Stimulated activated naive B cell treated with anti-CD40 and anti-IgM and Interleukin-4, amounts not matched to agents 10 μg/mL and 1 μg/mL and 100 μg/mL, for 72 hours (primary cell): ENCODE measurements around the gene CD302.
"Not testable (repeated sequence)": the region's sequence is repeated elsewhere in the genome, so short reads cannot be mapped to it uniquely, and the experiment has no call there.

Source experiments
- ATAC-seq, 2 donors: fragments of 150-1000 bp; cut with Tn5 transposase; replicated peaks; 2 replicates each; pipeline ENCODE4 v1.10.0; 2021; ENCODE audit warnings: moderate library complexity in 1 of 2
- DNase-seq: peaks from one replicate; pipeline ENCODE4 v3.0.0; 2021
- H3K27ac Mint-ChIP-seq: one replicate; pipeline ENCODE4 v1.8.0; 2022; ENCODE audit warnings: mild to moderate bottlenecking, mixed read lengths
- H3K27me3 Mint-ChIP-seq, 2 donors: one replicate each; pipeline ENCODE4 v1.8.0; 2022; ENCODE audit warnings: mixed read lengths in 2 of 2
- H3K36me3 Mint-ChIP-seq, 2 donors: one replicate each; pipeline ENCODE4 v1.8.0; 2022; ENCODE audit warnings: mixed read lengths in 2 of 2, mild to moderate bottlenecking in 1 of 2
- H3K4me1 Mint-ChIP-seq, 2 donors: one replicate each; pipeline ENCODE4 v1.8.0; 2022; ENCODE audit warnings: mixed read lengths in 2 of 2, mild to moderate bottlenecking in 1 of 2
- H3K4me3 Mint-ChIP-seq, 2 donors: one replicate each; pipeline ENCODE4 v1.8.0; 2022; ENCODE audit warnings: mild to moderate bottlenecking in 2 of 2, mixed read lengths in 2 of 2, moderate library complexity in 1 of 2
- H3K9me3 Mint-ChIP-seq, 2 donors: one replicate each; pipeline ENCODE4 v1.8.0; 2022; ENCODE audit warnings: mixed read lengths in 2 of 2, mild to moderate bottlenecking in 1 of 2

CD302 gene

GRCh38 chr2:159784744-159785143 lies 13.3 kb downstream of the CD302 start:
- not testable (repeated sequence) for H3K9me3 Mint-ChIP-seq, H3K36me3 Mint-ChIP-seq, ATAC-seq, H3K4me1 Mint-ChIP-seq, DNase-seq, H3K27me3 Mint-ChIP-seq, H3K4me3 Mint-ChIP-seq, H3K27ac Mint-ChIP-seq

DNA sequence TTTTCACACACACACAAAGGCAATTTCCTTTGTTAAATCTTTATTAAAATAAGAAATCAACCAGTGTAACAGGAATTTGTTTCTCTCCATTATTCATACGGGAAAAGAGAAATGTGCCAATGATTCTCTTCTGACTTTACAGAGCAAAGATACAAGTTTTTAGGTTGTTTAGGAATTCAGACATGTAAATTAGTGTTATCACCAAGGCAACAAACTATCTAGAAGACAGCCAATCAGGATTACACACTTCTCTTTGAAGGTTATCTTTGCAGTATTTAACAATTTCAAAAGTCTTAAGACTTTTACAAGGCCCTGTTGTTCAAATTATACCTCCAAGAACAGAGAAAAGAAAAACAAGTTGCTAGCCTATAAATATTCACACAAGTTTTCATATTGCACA lies 14.5 kb downstream of the CD302 start:
- H3K27ac Mint-ChIP-seq, result no peak overlapping the region
- peaks cover 0 to 4% of the 10 kb centered on the region in 2 donors for H3K36me3 Mint-ChIP-seq
- no peaks in the 10 kb centered on the region for H3K9me3 Mint-ChIP-seq
- no peak for DNase-seq
- no peaks in the 10 kb centered on the region for H3K27me3 Mint-ChIP-seq
- peaks cover 4 to 15% of the 10 kb centered on the region in 2 donors for H3K4me1 Mint-ChIP-seq
- no peak overlapping the region for H3K4me3 Mint-ChIP-seq
- no peak for ATAC-seq

DNA sequence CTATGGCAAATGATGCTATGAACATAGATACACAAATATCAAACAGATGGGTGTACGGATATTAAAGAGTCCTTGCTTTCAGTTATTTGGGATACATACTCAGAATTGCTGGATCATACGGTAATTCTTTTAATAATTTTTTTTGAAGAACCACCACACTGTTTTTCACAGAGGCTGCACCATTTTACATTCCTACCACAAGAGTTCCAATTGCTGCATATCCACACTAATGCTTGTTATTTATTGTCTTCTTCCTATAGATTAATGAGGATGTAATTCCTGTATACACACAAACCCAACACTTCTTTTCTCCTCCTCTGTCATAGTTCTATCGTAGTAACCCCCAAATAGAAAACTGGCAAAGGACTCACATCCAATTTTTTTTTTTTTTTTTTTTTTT lies 21.7 kb downstream of the CD302 start:
- no peak for DNase-seq
- Mint-ChIP-seq H3K9me3 (no peaks in the 10 kb centered on the region), H3K27me3 (no peaks in the 10 kb centered on the region), H3K4me3 (no peak overlapping the region), H3K36me3 (peaks cover 8 to 28% of the 10 kb centered on the region in 2 donors), H3K27ac (no peak overlapping the region), H3K4me1 (peaks cover 7 to 25% of the 10 kb centered on the region in 2 donors)
- no peak for ATAC-seq

- Mint-ChIP-seq H3K36me3 (peaks cover 8 to 28% of the 10 kb centered on the region in 2 donors), H3K4me1 (peaks cover 6 to 21% of the 10 kb centered on the region in 2 donors), H3K4me3 (no peak overlapping the region), H3K27me3 (no peaks in the 10 kb centered on the region), H3K27ac (no peak overlapping the region), H3K9me3 (no peaks in the 10 kb centered on the region)
- DNase-seq, result no peak
- no peak for ATAC-seq
Measured at GRCh38 chr2:159775021-159775420, 23.0 kb downstream of the CD302 start.

DNA sequence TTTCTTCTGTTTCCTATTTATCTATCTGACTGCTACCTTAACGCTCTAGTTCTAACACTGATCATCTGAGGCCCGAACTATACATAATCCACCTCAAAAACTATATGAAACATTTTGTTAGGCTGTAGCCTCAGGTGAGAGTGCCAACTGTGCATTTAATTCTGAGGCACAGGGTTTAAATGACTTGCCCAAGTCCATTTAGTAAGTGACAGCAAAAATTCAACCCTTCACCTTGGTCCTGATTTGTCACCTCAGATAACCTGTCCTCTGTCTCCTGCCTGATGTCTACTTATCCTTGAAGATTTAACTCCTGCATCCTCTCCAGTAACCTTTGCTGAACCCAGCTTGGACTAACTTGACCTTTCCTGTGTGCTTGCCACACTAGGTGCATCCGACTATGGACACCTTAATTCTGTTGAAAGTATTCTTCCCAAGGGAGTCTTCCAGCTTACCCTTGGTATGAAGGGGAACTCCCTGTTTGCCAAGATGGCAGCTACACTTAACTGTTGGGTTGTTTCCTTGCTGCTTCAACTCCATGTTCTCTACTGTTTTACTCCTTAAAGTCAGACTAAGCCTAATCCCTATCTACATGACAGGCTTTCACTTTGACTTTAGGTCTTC lies 23.5 kb downstream of the CD302 start:
- Mint-ChIP-seq H3K27ac (peak overlapping the region; percentile 51), H3K36me3 (peaks cover 8 to 24% of the 10 kb centered on the region in 2 donors), H3K9me3 (no peaks in the 10 kb centered on the region), H3K4me1 (peaks cover 4 to 16% of the 10 kb centered on the region in 2 donors), H3K4me3 (no peak overlapping the region), H3K27me3 (no peaks in the 10 kb centered on the region)
- DNase-seq, result no peak
- peak in 1 of 2 donors; percentile 46 for ATAC-seq

DNA sequence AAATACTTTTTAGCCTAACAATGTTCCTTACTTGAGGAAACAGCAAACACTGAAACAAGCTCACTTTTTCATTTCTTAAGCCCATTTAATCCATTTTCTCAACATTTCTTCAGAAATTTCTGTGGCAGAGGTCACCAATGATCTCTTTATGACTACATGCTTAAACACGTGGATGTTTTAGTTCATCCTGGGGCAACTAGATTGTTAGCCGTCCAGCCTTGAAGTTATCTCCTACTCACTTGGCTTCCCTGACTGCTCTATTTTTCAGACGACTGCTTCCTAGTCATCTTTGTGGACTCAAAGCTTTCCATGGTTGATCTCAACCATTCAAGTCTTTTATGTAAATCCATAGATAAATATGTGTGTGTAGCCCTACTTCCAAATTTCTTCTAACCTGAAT lies 24.1 kb downstream of the CD302 start:
- Mint-ChIP-seq H3K27me3 (no peaks in the 10 kb centered on the region), H3K9me3 (no peaks in the 10 kb centered on the region), H3K27ac (no peak overlapping the region), H3K36me3 (peaks cover 8 to 24% of the 10 kb centered on the region in 2 donors), H3K4me3 (no peak overlapping the region), H3K4me1 (peaks cover 4 to 13% of the 10 kb centered on the region in 2 donors)
- no peak for ATAC-seq
- DNase-seq, result no peak

DNA sequence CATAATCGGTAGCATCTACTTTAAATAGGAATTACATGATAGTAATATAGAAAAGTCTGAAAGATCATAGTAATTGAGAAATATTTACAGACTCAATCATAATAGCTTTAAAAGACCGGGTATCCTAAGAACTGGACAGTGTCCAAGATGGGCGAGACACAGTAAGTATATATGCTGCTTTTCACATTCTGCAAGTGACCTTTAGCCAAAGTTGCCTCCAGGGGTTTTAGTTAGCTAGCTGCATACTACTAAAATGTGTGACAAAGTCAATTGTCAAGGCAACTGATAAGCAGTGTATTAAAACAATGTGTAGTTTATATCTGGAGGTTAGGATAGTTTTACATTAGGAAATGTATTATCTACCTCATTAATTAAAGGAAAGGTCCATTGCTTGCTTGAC lies 24.6 kb downstream of the CD302 start:
- no peak overlapping the region for H3K4me3 Mint-ChIP-seq
- H3K9me3 Mint-ChIP-seq, result no peaks in the 10 kb centered on the region
- H3K4me1 Mint-ChIP-seq, result peaks cover 4 to 13% of the 10 kb centered on the region in 2 donors
- H3K27me3 Mint-ChIP-seq, result no peaks in the 10 kb centered on the region
- H3K36me3 Mint-ChIP-seq, result peaks cover 8 to 24% of the 10 kb centered on the region in 2 donors
- no peak overlapping the region for H3K27ac Mint-ChIP-seq
- DNase-seq (no peak), ATAC-seq (no peak)

GRCh38 chr2:159769147-159769546 lies 28.9 kb downstream of the CD302 start:
- H3K36me3 Mint-ChIP-seq, result peaks cover 5 to 31% of the 10 kb centered on the region in 2 donors
- ATAC-seq, result no peak
- H3K27me3 Mint-ChIP-seq, result no peaks in the 10 kb centered on the region
- H3K4me3 Mint-ChIP-seq, result no peak overlapping the region
- no peaks in the 10 kb centered on the region for H3K9me3 Mint-ChIP-seq
- no peak overlapping the region for H3K27ac Mint-ChIP-seq
- H3K4me1 Mint-ChIP-seq, result peaks cover 0 to 2% of the 10 kb centered on the region in 2 donors
- no peak for DNase-seq

DNA sequence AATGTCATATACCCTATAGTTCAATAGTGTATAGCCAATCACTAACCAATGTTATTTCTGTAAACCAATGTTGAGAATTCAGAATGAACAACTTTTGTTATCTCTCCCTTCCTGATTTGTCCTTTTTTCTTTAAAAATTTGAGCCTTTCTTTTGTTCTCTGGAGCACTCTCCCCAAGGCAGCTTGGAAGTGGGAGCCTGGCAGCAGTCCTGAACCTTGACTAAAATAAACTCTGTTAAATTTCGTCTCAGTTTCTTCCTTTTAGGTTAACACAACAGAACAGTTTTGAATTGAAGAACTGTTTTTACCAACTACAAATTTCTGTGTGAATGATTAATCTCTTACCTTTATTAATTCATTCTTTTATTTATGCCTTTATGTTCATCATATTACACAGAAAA lies 35.9 kb downstream of the CD302 start:
- DNase-seq (no peak), ATAC-seq (no peak)
- Mint-ChIP-seq H3K27ac (no peak overlapping the region), H3K36me3 (peaks cover 28 to 41% of the 10 kb centered on the region in 2 donors), H3K9me3 (no peaks in the 10 kb centered on the region), H3K4me3 (no peak overlapping the region), H3K4me1 (no peaks in the 10 kb centered on the region), H3K27me3 (no peaks in the 10 kb centered on the region)

DNA sequence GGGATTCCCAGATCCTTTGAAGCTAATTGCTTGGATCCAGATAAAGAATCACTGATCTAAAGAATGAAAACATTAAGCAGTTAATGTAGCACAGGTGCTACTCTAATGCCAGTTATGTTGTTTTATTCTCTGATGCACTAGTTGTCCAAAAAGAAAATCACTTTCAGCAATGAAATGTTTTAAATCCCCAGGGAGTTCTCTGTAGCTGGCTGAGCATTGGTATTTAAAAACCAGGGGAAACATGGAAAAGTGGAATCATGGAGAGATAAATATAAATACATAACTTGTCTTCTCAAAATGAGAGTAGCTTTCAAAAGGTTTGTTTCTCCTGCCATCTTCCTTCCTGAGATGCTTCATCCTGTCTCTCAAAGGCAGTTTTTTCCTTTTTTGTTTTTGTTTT lies 37.7 kb downstream of the CD302 start:
- H3K36me3 Mint-ChIP-seq, result peaks cover 28 to 33% of the 10 kb centered on the region in 2 donors
- ATAC-seq (no peak), DNase-seq (no peak)
- no peak overlapping the region for H3K4me3 Mint-ChIP-seq
- no peaks in the 10 kb centered on the region for H3K9me3 Mint-ChIP-seq
- H3K27me3 Mint-ChIP-seq, result no peaks in the 10 kb centered on the region
- H3K4me1 Mint-ChIP-seq, result no peaks in the 10 kb centered on the region
- no peak overlapping the region for H3K27ac Mint-ChIP-seq

DNA sequence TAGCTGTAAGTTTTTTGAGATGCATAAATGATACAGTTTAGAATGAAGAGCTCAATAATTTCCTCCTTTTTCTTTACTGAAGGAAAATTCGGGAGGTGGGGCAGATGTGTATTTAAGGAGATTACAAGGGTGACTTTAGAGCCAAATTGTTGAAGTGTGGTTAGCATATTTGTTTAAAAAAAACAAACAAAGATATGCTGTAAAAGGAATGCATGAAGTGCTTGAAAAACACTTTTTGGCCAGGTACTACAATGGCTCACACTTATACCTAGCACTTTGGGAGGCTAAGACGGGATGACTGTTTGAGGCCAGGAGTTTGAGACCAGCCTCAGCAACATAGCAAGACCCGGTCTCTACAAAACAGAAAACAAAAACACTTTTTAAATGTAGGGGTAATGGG lies 38.4 kb downstream of the CD302 start:
- ATAC-seq (no peak), DNase-seq (no peak)
- Mint-ChIP-seq H3K27me3 (no peaks in the 10 kb centered on the region), H3K27ac (no peak overlapping the region), H3K4me1 (no peaks in the 10 kb centered on the region), H3K36me3 (peaks cover 23 to 28% of the 10 kb centered on the region in 2 donors), H3K9me3 (no peaks in the 10 kb centered on the region), H3K4me3 (no peak overlapping the region)

GRCh38 chr2:159758686-159759085 lies 39.3 kb downstream of the CD302 start:
- ATAC-seq (no peak), DNase-seq (no peak)
- H3K36me3 Mint-ChIP-seq, result peaks cover 23 to 25% of the 10 kb centered on the region in 2 donors
- no peaks in the 10 kb centered on the region for H3K9me3 Mint-ChIP-seq
- H3K27me3 Mint-ChIP-seq, result no peaks in the 10 kb centered on the region
- H3K4me1 Mint-ChIP-seq, result no peaks in the 10 kb centered on the region
- no peak overlapping the region for H3K27ac Mint-ChIP-seq
- no peak overlapping the region for H3K4me3 Mint-ChIP-seq

DNA sequence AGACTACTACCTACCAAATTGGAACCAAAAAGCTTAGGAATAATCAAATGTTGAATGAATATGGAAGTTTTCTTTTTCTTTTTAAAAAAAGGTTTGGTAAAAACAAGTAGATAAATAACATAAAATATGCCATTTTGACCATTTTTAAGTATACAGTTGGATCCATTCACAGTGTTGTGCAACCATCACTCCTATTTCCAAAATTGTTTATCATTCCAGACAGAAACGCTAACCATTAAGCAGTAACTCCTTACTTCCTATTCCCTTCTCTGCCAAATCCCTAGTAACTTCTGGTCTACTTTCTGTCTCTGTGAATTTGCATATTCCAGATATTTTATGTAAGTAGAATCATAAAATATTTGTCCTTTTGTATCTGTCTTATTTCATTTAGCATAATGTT lies 39.8 kb downstream of the CD302 start:
- peaks cover 20 to 25% of the 10 kb centered on the region in 2 donors for H3K36me3 Mint-ChIP-seq

DNA sequence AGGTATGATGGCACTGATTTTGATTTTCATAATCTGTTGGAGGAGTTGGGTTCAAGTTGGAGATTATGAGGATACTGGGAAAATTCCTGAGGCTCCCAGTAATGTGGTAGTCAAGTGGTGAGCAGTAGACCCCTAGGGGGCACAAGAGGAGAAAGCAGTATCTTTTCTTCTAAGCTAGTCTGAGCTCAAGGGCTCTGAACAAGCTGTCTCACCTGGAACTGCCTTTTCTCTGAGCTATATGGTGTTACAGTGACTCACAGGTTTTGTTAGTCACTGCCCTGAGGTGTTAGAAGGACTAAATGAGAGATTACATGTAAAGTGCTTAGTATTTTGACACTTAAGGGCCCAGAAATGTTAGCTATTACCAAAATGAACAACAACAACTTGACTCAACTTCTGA lies 42.2 kb downstream of the CD302 start:
- H3K9me3 Mint-ChIP-seq, result peaks cover 0 to 3% of the 10 kb centered on the region in 2 donors
- peak in 1 of 2 donors; percentile 27 for ATAC-seq
- H3K27me3 Mint-ChIP-seq, result no peaks in the 10 kb centered on the region
- DNase-seq, result no peak
- H3K4me3 Mint-ChIP-seq, result no peak overlapping the region
- no peak overlapping the region for H3K27ac Mint-ChIP-seq
- peaks cover 0 to 5% of the 10 kb centered on the region in 2 donors for H3K4me1 Mint-ChIP-seq
- peaks cover 26 to 33% of the 10 kb centered on the region in 2 donors for H3K36me3 Mint-ChIP-seq

More for the DNA sequence above, 39.8 kb downstream of the CD302 start:
- H3K9me3 Mint-ChIP-seq, result no peaks in the 10 kb centered on the region
- H3K27ac Mint-ChIP-seq, result no peak overlapping the region
- no peaks in the 10 kb centered on the region for H3K4me1 Mint-ChIP-seq
- H3K27me3 Mint-ChIP-seq, result no peaks in the 10 kb centered on the region
- ATAC-seq (no peak), DNase-seq (no peak)
- H3K4me3 Mint-ChIP-seq, result no peak overlapping the region

- H3K27ac Mint-ChIP-seq, result no peak overlapping the region
- peaks cover 0 to 5% of the 10 kb centered on the region in 2 donors for H3K4me1 Mint-ChIP-seq
- ATAC-seq, result no peak
- H3K27me3 Mint-ChIP-seq, result no peaks in the 10 kb centered on the region
- H3K36me3 Mint-ChIP-seq, result peaks cover 23 to 27% of the 10 kb centered on the region in 2 donors
- DNase-seq, result no peak
- no peak overlapping the region for H3K4me3 Mint-ChIP-seq
- H3K9me3 Mint-ChIP-seq, result peaks cover 0 to 3% of the 10 kb centered on the region in 2 donors
Measured at GRCh38 chr2:159755014-159755413, 43.0 kb downstream of the CD302 start.
